ENCODE results near the gene HDAC2. TPM values are rescaled to one million over a fixed set of nuclear protein-coding genes. Genes with fewer than 3 reads are reported as not detected.

HDAC2 gene
- total and polyA plus RNA-seq, 2 donors (not counting 3 experiments of a cell fraction or from before 2014, with no cell fraction given) = 121 to 142 TPM

GRCh38 chr6:113921299-113921904 lies 49.5 kb downstream of the HDAC2 start:
- ChIA-PET CTCF (interaction anchor here (1.1 kb wide), 2 partner anchors 15 kb away, joined by 3 to 5 read pairs; no protein-coding TSS in a partner anchor), POLR2A (no interaction called here)
- dilution Hi-C loops (cut with MboI; ENCODE audit: extremely low pct_ligation_motif_present, low sequenced_read_pairs) = loop anchor here (25.0 kb wide), 1 partner anchor 909 kb away; no protein-coding TSS in a partner anchor

More at GRCh38 chr6:113921299-113921904, 49.5 kb downstream of the HDAC2 start:
- Histone ChIP-seq H3K4me1 (ENCODE audit: control insufficient read depth, extremely low read depth, insufficient read depth, low read length) (peaks cover 19% of the 10 kb centered on the region), H3K9ac (replicated peaks; ENCODE audit: extremely low read depth, insufficient read depth, low read length) (no peak overlapping the region), H3K4me2 (ENCODE audit: insufficient read depth, low read length) (peak overlapping the region; percentile 49), H3K27me3 (ENCODE audit: control insufficient read depth in 2 of 2, insufficient read depth in 2 of 2, low read length in 2 of 2) (no peaks in the 10 kb centered on the region), H4K20me1 (replicated peaks; ENCODE audit: control insufficient read depth, extremely low read depth, insufficient read depth, low read length) (no peaks in the 10 kb centered on the region), H3K36me3 (ENCODE audit: control insufficient read depth in 2 of 2, extremely low read depth in 1 of 2, insufficient read depth in 2 of 2, low read length in 2 of 2) (no peaks in the 10 kb centered on the region), H3K79me2 (ENCODE audit: control insufficient read depth, insufficient read depth, low read length) (no peaks in the 10 kb centered on the region), H3K4me3 (replicated peaks in 1 of 3; ENCODE audit: insufficient read depth in 1 of 3, low read depth in 1 of 3, low read length in 3 of 3) (no peak overlapping the region), H3K9me3 (replicated peaks; ENCODE audit: control insufficient read depth, insufficient read depth, low read length) (no peaks in the 10 kb centered on the region), H3K27ac (ENCODE audit: insufficient read depth, low read depth, low read length) (no peak overlapping the region), H3K9me1 (replicated peaks; ENCODE audit: control insufficient read depth, extremely low read depth, insufficient read depth, low read length) (no peaks in the 10 kb centered on the region), H2AFZ (ENCODE audit: low read depth, low read length) (no peak overlapping the region)
- TF ChIP-seq CTCF (IDR thresholded peaks at IDR 0.05; ENCODE audit: extremely low read depth in 1 of 2, insufficient read depth in 1 of 2, low read depth in 1 of 2, low read length in 2 of 2) (no peak), MYC (IDR thresholded peaks at IDR 0.05; ENCODE audit: low read depth, low read length) (no peak), JUN (IDR thresholded peaks at IDR 0.05; ENCODE audit: borderline replicate concordance, insufficient read depth, insufficient read length, low read depth) (no peak), EZH2 (IDR thresholded peaks at IDR 0.05; ENCODE audit: borderline replicate concordance, low read depth, low read length, severe bottlenecking) (no peak)
- TF ChIP-seq, protein P1, sequence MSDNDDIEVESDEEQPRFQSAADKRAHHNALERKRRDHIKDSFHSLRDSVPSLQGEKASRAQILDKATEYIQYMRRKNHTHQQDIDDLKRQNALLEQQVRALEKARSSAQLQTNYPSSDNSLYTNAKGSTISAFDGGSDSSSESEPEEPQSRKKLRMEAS (IDR thresholded peaks at IDR 0.05; ENCODE audit: insufficient read depth, insufficient read length) = no peak
- intact Hi-C loops (cut with micrococcal nuclease) = no loop called here
- FAIRE-seq (no peak), DNase-seq (ENCODE audit: low read depth, low spot score) (no peak)
- BruUV-seq (replicated peaks) = no TSS peak

Measured in endothelial cell of umbilical vein (primary cell).